GM12872 (cell line): Measurements from ENCODE around the gene ABHD2.

Experiments
- TF ChIP-seq, protein P1 (sequence below): IDR thresholded peaks from 3 replicates; pipeline ENCODE4 v1.5.1; 2011; ENCODE audit warnings: low read depth, mild to moderate bottlenecking, low read length, moderate library complexity; ENCODE audit not compliant: insufficient read depth

ABHD2 gene

DNA sequence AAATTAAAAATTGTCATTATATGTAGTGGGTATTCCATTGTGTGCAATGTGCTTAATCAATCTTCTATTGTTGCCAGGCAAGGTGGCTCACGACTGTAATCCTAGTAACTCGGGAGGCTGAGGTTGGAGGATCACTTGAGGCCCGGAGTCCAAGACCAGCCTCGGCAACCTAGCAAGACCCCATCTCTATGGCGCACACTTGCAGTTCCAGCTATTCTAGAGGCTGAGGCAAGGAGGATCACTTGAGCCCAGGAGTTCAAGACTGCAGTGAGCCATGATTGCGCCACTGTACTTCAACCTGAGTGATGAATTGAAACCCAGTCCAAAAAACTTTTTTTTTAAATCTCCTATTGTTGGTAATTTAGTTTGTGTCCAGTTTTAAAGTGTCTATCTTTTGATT lies 33.4 kb upstream of the ABHD2 start:
- TF ChIP-seq, protein P1, sequence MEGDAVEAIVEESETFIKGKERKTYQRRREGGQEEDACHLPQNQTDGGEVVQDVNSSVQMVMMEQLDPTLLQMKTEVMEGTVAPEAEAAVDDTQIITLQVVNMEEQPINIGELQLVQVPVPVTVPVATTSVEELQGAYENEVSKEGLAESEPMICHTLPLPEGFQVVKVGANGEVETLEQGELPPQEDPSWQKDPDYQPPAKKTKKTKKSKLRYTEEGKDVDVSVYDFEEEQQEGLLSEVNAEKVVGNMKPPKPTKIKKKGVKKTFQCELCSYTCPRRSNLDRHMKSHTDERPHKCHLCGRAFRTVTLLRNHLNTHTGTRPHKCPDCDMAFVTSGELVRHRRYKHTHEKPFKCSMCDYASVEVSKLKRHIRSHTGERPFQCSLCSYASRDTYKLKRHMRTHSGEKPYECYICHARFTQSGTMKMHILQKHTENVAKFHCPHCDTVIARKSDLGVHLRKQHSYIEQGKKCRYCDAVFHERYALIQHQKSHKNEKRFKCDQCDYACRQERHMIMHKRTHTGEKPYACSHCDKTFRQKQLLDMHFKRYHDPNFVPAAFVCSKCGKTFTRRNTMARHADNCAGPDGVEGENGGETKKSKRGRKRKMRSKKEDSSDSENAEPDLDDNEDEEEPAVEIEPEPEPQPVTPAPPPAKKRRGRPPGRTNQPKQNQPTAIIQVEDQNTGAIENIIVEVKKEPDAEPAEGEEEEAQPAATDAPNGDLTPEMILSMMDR = no peak

DNA sequence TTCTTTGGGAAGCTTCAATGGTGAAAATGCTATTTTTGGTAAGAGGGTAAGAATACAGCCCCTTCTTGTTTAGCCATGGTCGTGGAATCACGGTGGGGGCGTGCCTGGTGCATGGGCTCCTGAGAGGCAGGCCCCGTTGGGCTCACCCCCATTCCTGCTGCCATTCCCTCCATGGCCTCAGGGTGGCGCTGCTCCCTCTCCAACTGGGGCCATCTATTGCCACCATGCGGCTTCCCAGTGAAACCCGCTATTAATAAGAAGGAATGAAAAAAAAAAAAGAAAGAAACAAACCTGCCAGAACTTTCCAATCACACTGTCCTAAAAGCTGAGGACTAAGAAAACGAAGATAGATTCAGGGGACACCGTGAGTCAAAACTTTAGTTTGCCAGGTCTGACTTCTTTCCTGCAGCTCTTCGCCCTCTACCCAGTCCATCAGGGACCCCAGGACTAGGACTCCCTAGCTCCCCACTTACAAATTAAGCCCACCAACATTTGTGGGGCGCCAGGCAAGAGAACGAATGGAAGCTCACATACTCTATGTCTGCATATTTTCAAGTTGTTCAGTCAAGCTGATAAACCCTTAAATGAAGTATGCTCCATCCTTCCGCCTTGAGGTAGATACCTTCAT lies 30.6 kb upstream of the ABHD2 start:
- TF ChIP-seq, protein P1 = peak; percentile 96

DNA sequence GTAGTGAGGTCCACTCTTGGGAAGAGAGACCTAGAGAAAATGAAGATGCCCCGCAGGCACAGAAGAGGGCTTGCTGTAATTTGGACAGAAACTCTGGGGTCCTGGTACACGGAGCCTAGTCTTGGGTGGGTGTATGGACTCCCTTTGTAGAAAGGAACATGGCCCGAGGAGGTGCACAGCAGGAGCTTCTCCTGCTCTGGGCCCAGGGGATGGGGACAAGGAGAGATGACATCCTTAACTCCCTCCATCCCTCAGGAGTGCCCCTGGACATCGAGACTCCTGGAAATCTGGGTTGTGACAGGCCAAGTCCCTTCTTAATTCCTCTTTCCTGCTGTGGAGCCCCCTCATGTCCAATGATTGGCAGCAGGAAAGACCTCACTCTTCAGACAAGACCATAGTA lies 29.9 kb upstream of the ABHD2 start:
- TF ChIP-seq, protein P1 = no peak

DNA sequence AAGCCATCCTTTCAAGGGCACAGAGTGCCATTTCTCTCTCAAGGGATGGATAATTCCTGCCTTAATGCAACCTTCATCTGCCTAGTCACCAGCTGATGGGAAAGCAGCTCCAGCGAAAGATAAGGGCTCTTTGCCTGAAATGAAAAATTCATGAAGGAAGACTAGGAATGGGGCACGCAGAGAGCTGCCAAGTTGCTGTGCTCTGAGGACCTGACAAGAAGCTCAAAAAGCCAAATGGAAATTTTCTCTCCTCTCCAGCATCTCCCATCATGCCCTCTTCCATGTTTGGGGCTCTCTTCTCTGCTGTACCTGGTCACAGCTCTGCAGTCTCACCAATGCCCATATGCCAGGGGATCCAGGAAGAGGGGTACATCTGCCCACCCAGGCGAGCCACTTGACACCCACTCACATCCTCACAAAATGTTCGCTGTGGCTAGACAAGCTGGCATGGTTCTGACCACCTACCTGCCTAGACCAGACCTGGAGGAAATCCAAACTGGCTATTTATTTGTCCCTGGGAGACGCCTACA lies 29.3 kb upstream of the ABHD2 start:
- TF ChIP-seq, protein P1 = no peak

DNA sequence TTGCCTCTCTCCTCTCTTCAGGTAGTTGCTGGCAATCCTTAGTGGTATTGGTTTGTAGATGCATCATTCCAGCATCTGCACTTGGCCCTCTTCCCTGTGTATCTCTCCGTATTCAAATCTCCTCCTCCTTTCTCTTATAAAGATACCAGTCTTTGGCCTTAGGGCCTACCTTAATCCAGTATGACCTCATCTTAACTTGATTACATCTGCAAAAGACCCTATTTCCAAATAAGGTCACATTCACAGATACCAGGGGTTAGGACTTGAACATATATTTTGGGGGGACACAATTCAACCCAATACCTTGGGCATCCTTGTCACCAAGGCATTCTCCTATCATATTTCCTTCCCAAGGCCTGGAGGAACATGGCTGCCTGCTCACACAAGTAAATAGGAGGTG lies 22.0 kb upstream of the ABHD2 start:
- TF ChIP-seq, protein P1 = no peak

DNA sequence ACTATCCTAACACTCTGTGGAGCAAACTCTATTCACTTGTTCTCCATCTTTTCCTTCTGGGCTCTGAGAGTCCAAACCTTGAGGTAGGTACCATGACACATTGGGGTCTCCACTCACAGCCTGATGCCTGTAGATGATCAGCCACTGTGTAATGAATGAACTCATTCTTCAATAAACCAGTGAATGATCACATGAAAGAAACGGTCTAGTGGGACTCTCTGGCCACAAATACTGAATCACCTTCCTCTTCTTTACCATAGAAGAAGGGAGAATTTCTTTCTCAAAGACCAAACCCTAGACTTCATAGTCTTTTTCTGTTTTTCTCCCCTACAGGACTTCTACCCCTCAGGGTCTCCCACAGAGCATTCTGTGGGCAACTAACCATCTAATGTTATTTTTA lies 20.5 kb upstream of the ABHD2 start:
- TF ChIP-seq, protein P1 = no peak

DNA sequence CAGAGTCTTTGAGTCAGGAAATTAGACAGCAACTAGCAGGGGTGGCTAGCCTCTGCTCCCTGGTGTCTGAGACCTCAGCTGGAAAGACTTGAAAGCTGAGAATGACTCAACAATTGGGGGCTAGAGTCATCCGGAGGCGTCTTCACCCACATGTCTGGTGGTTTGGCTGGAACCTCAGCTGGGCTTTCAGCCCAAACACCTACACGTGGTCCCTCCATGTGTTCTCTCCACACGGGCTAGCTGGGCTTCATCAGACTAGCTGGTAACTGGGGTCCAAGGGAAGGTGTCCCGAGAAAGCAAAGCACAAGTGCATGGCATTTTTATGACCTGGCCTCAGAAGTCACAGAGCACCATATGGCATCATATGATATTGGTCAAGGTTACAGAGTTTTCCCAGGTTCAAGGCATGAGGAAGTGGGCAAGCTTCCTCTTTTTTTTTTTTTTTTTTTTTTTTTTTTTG lies 19.9 kb upstream of the ABHD2 start:
- TF ChIP-seq, protein P1 = no peak
